ENCODE measurements around the gene ZBTB22. TPM values are rescaled to one million over a fixed set of nuclear protein-coding genes. Genes with fewer than 3 reads are reported as not detected.
"Not testable (repeated sequence)": the region's sequence is repeated elsewhere in the genome, so short reads cannot be mapped to it uniquely, and the experiment has no call there.

ZBTB22 gene
- 11.4 TPM for polyA plus RNA-seq (2012; ENCODE audit: insufficient read depth, insufficient read length)

- DNase-seq (ENCODE audit: low read depth, low spot score): peak; percentile 98
These were observed at the start of gene ZBTB22 for GRCh38 chr6:33317669-33318425. Gene ZBTB22, minus strand, starts transcription at chr6:33317744. Its CDS starts 828 bp downstream, at chr6:33316916.

GRCh38 chr6:33367009-33367714, 49.6 kb upstream of the ZBTB22 start:
- H3K4me3 ChIP-seq (ENCODE audit: low read length): no peak overlapping the region
- no peak for DNase-seq (ENCODE audit: low read depth, low spot score)

More at GRCh38 chr6:33317669-33318425, at the start of gene ZBTB22:
- peak within 1 kb of the TSS; percentile 81 for H3K4me3 ChIP-seq (ENCODE audit: low read length)

GRCh38 chr6:33365206-33365971, 47.8 kb upstream of the ZBTB22 start:
- DNase-seq (ENCODE audit: low read depth, low spot score); H3K4me3 ChIP-seq (ENCODE audit: low read length): not testable (repeated sequence)

- not testable (repeated sequence) for DNase-seq (ENCODE audit: low read depth, low spot score); H3K4me3 ChIP-seq (ENCODE audit: low read length)
These were observed 47.1 kb upstream of the ZBTB22 start for GRCh38 chr6:33364475-33365205.

- not testable (repeated sequence) for DNase-seq (ENCODE audit: low read depth, low spot score); H3K4me3 ChIP-seq (ENCODE audit: low read length)
These were observed 45.9 kb upstream of the ZBTB22 start for GRCh38 chr6:33363486-33363885.

GRCh38 chr6:33359331-33359730, 41.8 kb upstream of the ZBTB22 start:
- no peak for DNase-seq (ENCODE audit: low read depth, low spot score)

GRCh38 chr6:33357160-33357871, 39.8 kb upstream of the ZBTB22 start:
- not testable (repeated sequence) for H3K4me3 ChIP-seq (ENCODE audit: low read length); DNase-seq (ENCODE audit: low read depth, low spot score)

More at GRCh38 chr6:33359331-33359730, 41.8 kb upstream of the ZBTB22 start:
- no peak overlapping the region for H3K4me3 ChIP-seq (ENCODE audit: low read length)

GRCh38 chr6:33356295-33356694, 38.8 kb upstream of the ZBTB22 start:
- no peak for DNase-seq (ENCODE audit: low read depth, low spot score)
- H3K4me3 ChIP-seq (ENCODE audit: low read length): no peak overlapping the region

GRCh38 chr6:33355860-33356259, 38.3 kb upstream of the ZBTB22 start:
- H3K4me3 ChIP-seq (ENCODE audit: low read length); DNase-seq (ENCODE audit: low read depth, low spot score): not testable (repeated sequence)

GRCh38 chr6:33347816-33348215, 30.3 kb upstream of the ZBTB22 start:
- no peak for DNase-seq (ENCODE audit: low read depth, low spot score)
- H3K4me3 ChIP-seq (ENCODE audit: low read length): no peak overlapping the region

- DNase-seq (ENCODE audit: low read depth, low spot score); H3K4me3 ChIP-seq (ENCODE audit: low read length): not testable (repeated sequence)
These were observed 29.4 kb upstream of the ZBTB22 start for GRCh38 chr6:33346972-33347371.

GRCh38 chr6:33344701-33345697, 27.5 kb upstream of the ZBTB22 start:
- peak overlapping the region; percentile 42 for H3K4me3 ChIP-seq (ENCODE audit: low read length)

GRCh38 chr6:33343953-33344611, 26.5 kb upstream of the ZBTB22 start:
- H3K4me3 ChIP-seq (ENCODE audit: low read length): peak overlapping the region; percentile 42
- DNase-seq (ENCODE audit: low read depth, low spot score): peak; percentile 96

More at GRCh38 chr6:33344701-33345697, 27.5 kb upstream of the ZBTB22 start:
- peak; percentile 95 for DNase-seq (ENCODE audit: low read depth, low spot score)

- not testable (repeated sequence) for DNase-seq (ENCODE audit: low read depth, low spot score); H3K4me3 ChIP-seq (ENCODE audit: low read length)
These were observed 26.0 kb upstream of the ZBTB22 start for GRCh38 chr6:33343606-33343952.

- no peak overlapping the region for H3K4me3 ChIP-seq (ENCODE audit: low read length)
- no peak for DNase-seq (ENCODE audit: low read depth, low spot score)
These were observed 21.6 kb upstream of the ZBTB22 start for GRCh38 chr6:33339193-33339592.

- DNase-seq (ENCODE audit: low read depth, low spot score): no peak
- no peak overlapping the region for H3K4me3 ChIP-seq (ENCODE audit: low read length)
These were observed 19.0 kb upstream of the ZBTB22 start for GRCh38 chr6:33336495-33336894.

- no peak for DNase-seq (ENCODE audit: low read depth, low spot score)
- H3K4me3 ChIP-seq (ENCODE audit: low read length): no peak overlapping the region
These were observed 18.4 kb upstream of the ZBTB22 start for GRCh38 chr6:33335916-33336315.
